Endothelial cell (in vitro differentiated cells): Measurements from ENCODE around the gene CR1L. TPM values are rescaled to one million over a fixed set of nuclear protein-coding genes. Genes with fewer than 3 reads are reported as not detected.
"Not testable (repeated sequence)": the region's sequence is repeated elsewhere in the genome, so short reads cannot be mapped to it uniquely, and the experiment has no call there.

Experiments
- DNase-seq: peaks from one replicate; pipeline ENCODE4 v3.0.0; 2021; ENCODE audit warnings: low spot score
- H3K27ac Mint-ChIP-seq: one replicate; pipeline ENCODE4 v1.8.0; 2021; ENCODE audit warnings: mixed read lengths, inconsistent platforms; ENCODE audit not compliant: unreplicated experiment
- H3K27me3 Mint-ChIP-seq: one replicate; pipeline ENCODE4 v1.8.0; 2021; ENCODE audit warnings: mild to moderate bottlenecking, moderate library complexity, mixed read lengths, inconsistent platforms; ENCODE audit not compliant: unreplicated experiment
- H3K36me3 Mint-ChIP-seq: one replicate; pipeline ENCODE4 v1.8.0; 2021; ENCODE audit warnings: mild to moderate bottlenecking, low read depth, mixed read lengths, inconsistent platforms; ENCODE audit not compliant: unreplicated experiment
- H3K4me1 Mint-ChIP-seq: one replicate; pipeline ENCODE4 v1.8.0; 2021; ENCODE audit warnings: mild to moderate bottlenecking, mixed read lengths, inconsistent platforms; ENCODE audit not compliant: unreplicated experiment
- H3K4me3 Mint-ChIP-seq: one replicate; pipeline ENCODE4 v1.8.0; 2021; ENCODE audit warnings: mild to moderate bottlenecking, mixed read lengths, inconsistent platforms; ENCODE audit not compliant: unreplicated experiment
- H3K9me3 Mint-ChIP-seq: one replicate; pipeline ENCODE4 v1.8.0; 2021; ENCODE audit warnings: mixed read lengths, inconsistent platforms; ENCODE audit not compliant: unreplicated experiment
- CTCF ChIP-seq: fragments of 200-600 bp; sonication (generic); IDR thresholded peaks from one replicate; pipeline ENCODE4 v1.5.0; 2021; ENCODE audit warnings: antibody characterized with exemption; ENCODE audit not compliant: unreplicated experiment
- total RNA-seq: library from RNA; stranded (reverse); fragmentation: NEBNext Ultra II Directional; extraction: Animal tissue kit (Norgen Biotek cat#: 25700); gene quantifications from one replicate; pipeline ENCODE4 v1.2.1, GENCODE V29; 2021; ENCODE audit not compliant: unreplicated experiment

The CR1L gene
- total RNA-seq, 1 donor from 2014 or later, result 48.0 TPM

- no peak overlapping the region for H3K4me3 Mint-ChIP-seq
- no peaks in the 10 kb centered on the region for H3K4me1 Mint-ChIP-seq
- DNase-seq, result no peak
- TF ChIP-seq CTCF, result no peak
- no peaks in the 10 kb centered on the region for H3K9me3 Mint-ChIP-seq
- H3K36me3 Mint-ChIP-seq, result no peaks in the 10 kb centered on the region
- no peaks in the 10 kb centered on the region for H3K27me3 Mint-ChIP-seq
- H3K27ac Mint-ChIP-seq, result no peak overlapping the region
Measured at GRCh38 chr1:207703712-207704111, 58.8 kb downstream of the CR1L start.

GRCh38 chr1:207708004-207708403 is 63.1 kb downstream of the CR1L start:
- not testable (repeated sequence) for H3K9me3 Mint-ChIP-seq, H3K27me3 Mint-ChIP-seq, DNase-seq, H3K27ac Mint-ChIP-seq, H3K36me3 Mint-ChIP-seq, H3K4me3 Mint-ChIP-seq, H3K4me1 Mint-ChIP-seq

- Mint-ChIP-seq H3K27me3 (peaks cover 1% of the 10 kb centered on the region), H3K4me3 (peak overlapping the region; percentile 8), H3K9me3 (no peaks in the 10 kb centered on the region), H3K27ac (no peak overlapping the region), H3K36me3 (peaks cover 19% of the 10 kb centered on the region), H3K4me1 (no peaks in the 10 kb centered on the region)
- DNase-seq, result no peak
- TF ChIP-seq CTCF, result no peak
Measured at GRCh38 chr1:207711285-207711684, 66.4 kb downstream of the CR1L start.

GRCh38 chr1:207712701-207713100 is 67.8 kb downstream of the CR1L start:
- peaks cover 25% of the 10 kb centered on the region for H3K36me3 Mint-ChIP-seq
- H3K27ac Mint-ChIP-seq, H3K27me3 Mint-ChIP-seq, H3K9me3 Mint-ChIP-seq, H3K4me1 Mint-ChIP-seq, DNase-seq, H3K4me3 Mint-ChIP-seq: not testable (repeated sequence)

GRCh38 chr1:207713529-207713928 is 68.6 kb downstream of the CR1L start:
- Mint-ChIP-seq H3K9me3 (no peaks in the 10 kb centered on the region), H3K27me3 (peaks cover 1% of the 10 kb centered on the region), H3K4me1 (no peaks in the 10 kb centered on the region), H3K27ac (no peak overlapping the region), H3K36me3 (peaks cover 32% of the 10 kb centered on the region), H3K4me3 (no peak overlapping the region)
- TF ChIP-seq CTCF, result no peak
- no peak for DNase-seq

- Mint-ChIP-seq H3K4me1 (no peaks in the 10 kb centered on the region), H3K4me3 (no peak overlapping the region), H3K36me3 (peaks cover 46% of the 10 kb centered on the region), H3K27ac (no peak overlapping the region), H3K9me3 (no peaks in the 10 kb centered on the region), H3K27me3 (peaks cover 1% of the 10 kb centered on the region)
- no peak for DNase-seq
- no peak for TF ChIP-seq CTCF
Measured at GRCh38 chr1:207719234-207719633, 74.3 kb downstream of the CR1L start.

- Mint-ChIP-seq H3K4me3 (peak overlapping the region; percentile 70), H3K36me3 (peaks cover 63% of the 10 kb centered on the region)
Measured at GRCh38 chr1:207728200-207728858, 83.4 kb downstream of the CR1L start.

GRCh38 chr1:207737503-207738157 is 92.7 kb downstream of the CR1L start:
- not testable (repeated sequence) for H3K27me3 Mint-ChIP-seq, H3K4me3 Mint-ChIP-seq, H3K4me1 Mint-ChIP-seq, DNase-seq, H3K9me3 Mint-ChIP-seq, H3K27ac Mint-ChIP-seq
- peaks cover 20% of the 10 kb centered on the region for H3K36me3 Mint-ChIP-seq

More at GRCh38 chr1:207728200-207728858, 83.4 kb downstream of the CR1L start:
- H3K27me3 Mint-ChIP-seq, DNase-seq, H3K27ac Mint-ChIP-seq, H3K4me1 Mint-ChIP-seq: not testable (repeated sequence)
- H3K9me3 Mint-ChIP-seq, result peaks cover 14% of the 10 kb centered on the region
